Esophagus muscularis mucosa (tissue), 3 donors: Measurements from ENCODE around the gene MAGI3.

Experiments used
- CTCF ChIP-seq, 3 experiments: fragments of 200-600 bp in 2 of 3; fragments of 450-650 bp in 1 of 3; sonication (generic) in 2 of 3; IDR thresholded peaks; one replicate each; pipeline ENCODE4 v1.5.1; 2017 to 2019; ENCODE audit warnings: antibody characterized with exemption in 3 of 3, mild to moderate bottlenecking in 2 of 3, moderate library complexity in 1 of 3
- POLR2A ChIP-seq: fragments of 450-650 bp; IDR thresholded peaks from one replicate; pipeline ENCODE4 v1.6.1; 2017; ENCODE audit warnings: antibody characterized with exemption, moderate library complexity, mild to moderate bottlenecking, low read depth

- TF ChIP-seq CTCF (IDR thresholded peaks at IDR 0.05), result no peak
- TF ChIP-seq POLR2A, result no peak
Measured at GRCh38 chr1:113437554-113438341, 47.4 kb downstream of the MAGI3 start.
